Right ventricle myocardium inferior (tissue), 1 donor: ENCODE data around the gene MLH1. TPM values are rescaled to one million over a fixed set of nuclear protein-coding genes. Genes with fewer than 3 reads are reported as not detected.

Source experiments
- ATAC-seq: fragments of 200-7000 bp; cut with Tn5 transposase; one replicate; pipeline ENCODE4 v1.9.1; 2020; ENCODE audit warnings: mild to moderate bottlenecking, moderate library complexity
- DNase-seq: peaks from one replicate; pipeline ENCODE4 v3.0.0; 2021; ENCODE audit errors: missing footprints
- intact Hi-C: fragments of 100-400 bp; cut with DNase I; formaldehyde crosslinking; loops from one replicate; pipeline ENCODE4 v1.11.0; 2022
- total RNA-seq: library from RNA; stranded (reverse); fragmentation: NEBNext Ultra II Directional; extraction: Animal tissue kit (Norgen Biotek cat#: 25700); gene quantifications from one replicate; pipeline ENCODE4 v1.2.1, GENCODE V29; 2021
- donor health status: DM: no; HTN: yes; CAD: no; lungs with severe emphysema.

MLH1 gene
- total RNA-seq, 1 donor from 2014 or later, result 49.3 TPM

DNA sequence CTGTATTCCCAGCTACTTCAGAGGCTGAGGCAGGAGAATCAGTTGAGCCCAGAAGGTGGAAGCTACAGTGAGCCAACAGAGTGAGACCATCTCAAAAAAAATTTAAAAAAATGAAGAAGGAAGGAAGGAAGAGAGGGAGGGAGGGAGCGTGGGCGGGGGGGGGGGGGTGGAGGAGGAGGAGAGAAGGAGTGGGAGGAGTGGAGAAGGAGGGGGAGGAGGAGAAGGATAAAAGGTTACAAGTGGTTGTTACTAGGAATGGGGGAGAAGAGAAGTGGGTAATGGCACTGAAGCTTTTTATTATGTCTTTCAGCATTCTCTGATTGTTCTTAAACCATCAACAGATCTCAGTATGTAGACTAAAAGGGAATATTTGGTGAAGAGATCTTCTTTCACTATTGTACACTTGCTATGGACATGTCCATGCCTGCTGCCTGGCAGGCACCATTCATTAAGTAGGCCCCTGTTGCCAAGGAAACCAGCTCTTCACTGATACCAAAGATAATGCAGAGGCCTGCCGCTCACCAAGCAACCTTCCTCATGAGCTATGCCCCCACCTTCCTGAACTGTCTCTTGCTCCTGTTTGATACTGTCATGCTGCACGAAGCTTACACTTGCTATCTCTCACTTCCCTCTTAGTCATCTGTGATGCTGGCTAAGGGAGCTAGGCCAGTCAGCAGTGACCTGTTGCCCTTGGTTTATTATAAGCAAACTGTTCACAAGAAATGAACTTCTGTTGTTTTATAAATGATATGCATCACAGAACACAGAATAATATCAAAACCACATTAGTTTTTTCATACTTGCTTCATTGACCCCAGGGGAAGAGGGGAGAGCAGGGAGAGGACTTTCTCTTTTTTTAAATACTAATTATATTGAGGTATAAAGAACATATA lies 23.5 kb upstream of the MLH1 start:
- ATAC-seq (peak; percentile 88), DNase-seq (no peak)
- intact Hi-C loops, result no loop called here

DNA sequence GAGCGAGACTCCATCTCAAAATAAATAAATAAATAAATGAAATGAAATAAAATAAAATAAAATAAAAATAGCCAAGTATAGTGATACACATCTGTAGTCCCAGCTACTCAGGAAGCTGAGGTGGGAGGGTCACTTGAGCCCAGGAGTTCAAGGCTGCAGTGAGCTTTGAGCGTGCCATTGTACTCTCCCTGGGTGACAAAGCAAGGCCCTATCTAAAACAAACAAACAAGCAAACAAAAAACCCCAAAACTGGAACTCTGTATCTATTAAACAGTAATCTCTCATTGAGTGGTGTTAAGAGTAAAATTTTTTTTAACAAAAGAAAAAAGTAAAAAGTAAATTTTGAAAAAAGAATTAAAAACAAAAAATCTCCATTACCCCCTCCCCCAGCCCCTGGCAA lies 21.2 kb upstream of the MLH1 start:
- intact Hi-C loops, result no loop called here
- no peak for DNase-seq
- no peak for ATAC-seq

DNA sequence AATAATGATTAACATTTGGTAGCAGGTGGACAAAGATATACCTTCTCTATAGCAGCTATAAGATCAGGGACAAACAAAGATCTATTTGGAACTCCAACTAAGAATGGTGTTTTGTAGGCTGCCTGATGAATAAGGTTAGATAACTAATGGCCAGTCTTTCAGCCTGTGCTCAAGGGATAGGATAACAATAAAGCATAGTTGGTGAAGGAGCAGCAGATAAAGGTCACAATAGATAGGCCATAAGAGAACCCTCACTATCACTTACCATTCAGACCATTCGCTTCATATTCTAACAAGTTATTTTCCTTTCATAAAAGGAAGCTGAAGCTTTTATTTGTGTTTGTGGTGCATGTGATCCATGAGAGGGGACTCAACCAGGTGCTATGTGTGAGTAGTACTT lies 20.2 kb upstream of the MLH1 start:
- intact Hi-C loops, result no loop called here
- ATAC-seq, result no peak

DNA sequence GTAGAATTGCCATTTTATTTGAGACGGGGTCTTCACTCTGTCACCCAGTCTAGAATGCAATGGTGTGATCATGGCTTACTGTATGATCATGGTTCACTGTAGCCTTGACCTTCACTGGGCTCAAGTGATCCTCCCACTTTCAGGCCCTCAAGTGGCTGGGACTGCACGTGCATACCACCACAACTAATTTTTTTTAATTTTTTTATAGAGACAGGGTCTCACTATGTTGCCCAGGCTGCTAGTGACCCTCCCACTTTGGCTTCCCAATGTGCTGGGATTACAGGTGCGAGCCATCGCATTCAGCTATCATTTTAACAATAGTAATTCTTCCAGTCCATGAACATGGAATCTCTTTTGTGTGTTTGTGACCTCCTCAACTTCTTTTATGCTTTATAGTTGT lies 12.3 kb upstream of the MLH1 start:
- ATAC-seq, result no peak
- intact Hi-C loops, result no loop called here
- no peak for DNase-seq

More for the DNA sequence above, 20.2 kb upstream of the MLH1 start:
- no peak for DNase-seq

DNA sequence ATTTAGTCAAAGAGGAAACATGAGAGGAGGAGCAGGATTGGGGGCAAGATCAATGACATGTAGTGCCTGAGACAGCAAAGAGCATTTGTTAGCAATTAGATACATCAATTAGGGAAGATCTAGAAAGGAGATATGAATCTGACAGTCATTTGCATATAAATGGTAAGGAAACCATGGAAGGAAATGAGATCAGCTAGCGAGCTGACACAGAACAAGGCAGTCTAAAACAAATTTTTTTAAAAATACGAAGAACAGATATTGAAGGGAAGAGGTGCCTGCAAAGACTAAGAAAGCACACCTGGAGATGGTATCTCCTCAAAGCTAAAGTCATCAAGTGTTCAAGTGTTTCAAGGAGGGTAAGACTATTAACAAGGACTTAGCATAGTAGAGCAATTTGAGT lies 5.0 kb upstream of the MLH1 start:
- DNase-seq (no peak), ATAC-seq (no peak)
- intact Hi-C loops, result no loop called here

DNA sequence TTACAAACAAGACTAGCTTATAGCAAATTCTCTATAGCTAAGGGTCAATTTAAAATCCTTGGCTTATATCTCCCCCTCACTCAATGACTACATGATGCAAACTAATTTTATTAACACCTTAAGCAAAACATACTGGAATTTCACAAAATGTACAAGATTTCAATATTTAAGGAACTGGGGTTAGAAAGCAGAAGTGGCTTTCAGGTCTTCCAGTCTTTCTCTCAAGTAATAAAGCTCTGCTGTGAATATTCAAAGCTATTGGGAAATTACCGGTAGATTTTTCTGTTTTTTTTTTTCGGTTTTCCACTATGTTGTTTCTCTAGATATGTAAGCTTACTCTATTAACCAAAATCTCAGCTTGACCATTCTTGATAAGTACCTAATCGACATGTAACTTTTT lies 4.3 kb upstream of the MLH1 start:
- intact Hi-C loops, result no loop called here
- DNase-seq (no peak), ATAC-seq (no peak)

DNA sequence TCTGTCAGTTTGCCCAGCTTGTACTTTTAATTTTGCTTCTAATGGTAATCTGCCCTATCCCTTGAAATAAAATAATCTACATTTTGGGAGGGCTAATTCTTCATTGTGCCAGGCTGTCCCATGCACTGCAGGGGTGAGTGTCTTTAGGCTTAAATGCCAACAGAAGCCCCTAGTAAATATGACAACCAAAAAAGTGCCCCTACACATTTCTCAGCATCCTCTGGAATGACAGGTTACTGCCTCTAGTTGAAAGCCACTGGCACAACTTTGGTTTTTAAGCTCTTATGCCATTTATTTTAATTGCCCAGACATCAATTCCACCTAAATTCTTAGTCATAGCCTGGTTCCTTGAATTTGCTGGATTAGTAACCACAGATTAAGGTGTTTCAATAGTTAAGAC lies 3.8 kb upstream of the MLH1 start:
- intact Hi-C loops, result no loop called here
- ATAC-seq (no peak), DNase-seq (no peak)

DNA sequence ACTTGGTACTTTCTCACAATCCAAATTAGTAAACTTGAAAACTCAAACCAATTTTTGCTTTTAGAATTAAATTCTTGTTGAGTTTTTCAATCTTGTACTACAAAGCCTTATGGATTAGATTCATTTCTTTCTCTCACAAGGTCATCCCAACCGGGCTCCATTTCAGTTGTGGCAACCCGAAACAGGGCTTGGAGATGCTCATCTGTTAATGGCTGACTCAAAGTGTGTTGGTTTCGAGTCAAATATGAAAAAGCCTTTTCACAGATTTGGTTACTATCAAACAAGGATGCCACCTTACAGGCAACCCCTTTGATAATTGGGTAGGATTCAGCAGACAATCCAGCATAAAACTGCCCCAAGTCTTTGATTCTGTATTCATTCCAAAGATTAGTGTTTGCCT lies 2.2 kb upstream of the MLH1 start:
- DNase-seq, result no peak
- ATAC-seq, result no peak
- intact Hi-C loops, result loop anchor here (10.0 kb wide), 2 partner anchors 64 to 224 kb away; no protein-coding TSS in a partner anchor

DNA sequence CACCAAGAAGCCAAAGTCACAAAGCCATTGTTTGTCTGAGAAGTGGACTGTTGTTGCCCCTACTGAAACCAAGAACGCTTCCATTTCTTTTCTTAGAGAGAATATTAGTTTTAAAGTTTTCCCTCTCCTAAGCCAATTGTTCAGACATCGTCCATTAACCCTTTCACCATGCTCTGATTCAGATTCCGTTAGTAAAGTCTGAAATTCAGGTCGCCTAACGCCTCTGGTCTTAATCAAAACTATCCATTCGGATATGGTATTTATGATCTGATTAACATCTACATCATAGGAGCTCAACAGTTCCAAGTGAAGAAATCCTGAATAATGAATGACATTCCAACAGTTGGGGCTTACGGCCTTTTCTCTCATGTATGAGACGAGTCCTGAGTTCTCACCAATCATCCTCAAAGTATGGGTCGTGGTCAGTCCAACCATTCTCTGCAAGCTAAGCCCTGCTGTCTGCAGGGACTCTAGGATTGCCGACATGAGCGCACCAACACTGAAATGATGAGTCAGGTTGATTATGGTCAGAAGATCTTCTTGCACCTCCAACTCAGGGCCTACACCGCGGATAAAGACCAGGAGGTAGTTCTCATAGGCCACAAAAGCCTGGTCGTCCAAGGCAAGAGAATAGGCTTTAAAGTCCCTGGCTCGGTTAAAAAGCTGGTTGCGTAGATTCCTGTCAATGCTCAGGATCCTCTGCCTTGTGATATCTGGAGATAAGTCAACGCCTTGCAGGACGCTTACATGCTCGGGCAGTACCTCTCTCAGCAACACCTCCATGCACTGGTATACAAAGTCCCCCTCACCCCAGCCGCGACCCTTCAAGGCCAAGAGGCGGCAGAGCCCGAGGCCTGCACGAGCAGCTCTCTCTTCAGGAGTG lies 1.2 kb upstream of the MLH1 start:
- intact Hi-C loops, result loop anchor here (10.0 kb wide), 2 partner anchors 63 to 223 kb away; no protein-coding TSS in a partner anchor
- ATAC-seq (no peak), DNase-seq (no peak)

DNA sequence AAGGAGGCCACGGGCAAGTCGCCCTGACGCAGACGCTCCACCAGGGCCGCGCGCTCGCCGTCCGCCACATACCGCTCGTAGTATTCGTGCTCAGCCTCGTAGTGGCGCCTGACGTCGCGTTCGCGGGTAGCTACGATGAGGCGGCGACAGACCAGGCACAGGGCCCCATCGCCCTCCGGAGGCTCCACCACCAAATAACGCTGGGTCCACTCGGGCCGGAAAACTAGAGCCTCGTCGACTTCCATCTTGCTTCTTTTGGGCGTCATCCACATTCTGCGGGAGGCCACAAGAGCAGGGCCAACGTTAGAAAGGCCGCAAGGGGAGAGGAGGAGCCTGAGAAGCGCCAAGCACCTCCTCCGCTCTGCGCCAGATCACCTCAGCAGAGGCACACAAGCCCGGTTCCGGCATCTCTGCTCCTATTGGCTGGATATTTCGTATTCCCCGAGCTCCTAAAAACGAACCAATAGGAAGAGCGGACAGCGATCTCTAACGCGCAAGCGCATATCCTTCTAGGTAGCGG lies 452 bp upstream of the MLH1 start, which contains the start of gene EPM2AIP1:
TSS of gene EPM2AIP1 (minus strand) at position 326 of the 520 bp plus-strand sequence. CDS start at position 272, 54 bp downstream.
- DNase-seq (peak; percentile 98), ATAC-seq (peak; percentile 96)
- intact Hi-C loops, result loop anchor here (1.0 to 10.0 kb wide), 3 partner anchors 22 to 222 kb away; no protein-coding TSS in a partner anchor

DNA sequence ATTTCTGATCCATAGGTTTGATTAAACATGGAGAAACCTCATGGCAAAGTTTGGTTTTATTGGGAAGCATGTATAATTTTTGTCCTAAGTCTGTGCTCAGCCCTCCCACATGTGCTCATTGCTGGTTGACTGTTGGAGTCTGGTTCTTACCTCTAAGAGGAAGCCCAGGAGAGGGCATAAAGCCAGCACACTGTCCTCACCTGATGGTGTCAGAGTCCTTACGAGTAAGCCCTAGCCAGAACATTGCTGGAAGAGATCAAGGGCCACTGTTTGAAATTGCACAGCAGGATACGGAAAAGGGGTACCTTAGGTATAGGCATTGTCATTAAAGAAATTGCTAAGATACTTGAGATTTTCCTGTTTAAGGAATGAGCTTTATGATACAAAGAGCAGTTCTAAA lies 21.3 kb downstream of the MLH1 start:
- peak; percentile 69 for DNase-seq
- intact Hi-C loops, result loop anchor here (1.0 to 5.0 kb wide), 2 partner anchors 21 to 38 kb away; partner anchors contain the start of genes EPM2AIP1 and MLH1
- ATAC-seq, result peak; percentile 80

DNA sequence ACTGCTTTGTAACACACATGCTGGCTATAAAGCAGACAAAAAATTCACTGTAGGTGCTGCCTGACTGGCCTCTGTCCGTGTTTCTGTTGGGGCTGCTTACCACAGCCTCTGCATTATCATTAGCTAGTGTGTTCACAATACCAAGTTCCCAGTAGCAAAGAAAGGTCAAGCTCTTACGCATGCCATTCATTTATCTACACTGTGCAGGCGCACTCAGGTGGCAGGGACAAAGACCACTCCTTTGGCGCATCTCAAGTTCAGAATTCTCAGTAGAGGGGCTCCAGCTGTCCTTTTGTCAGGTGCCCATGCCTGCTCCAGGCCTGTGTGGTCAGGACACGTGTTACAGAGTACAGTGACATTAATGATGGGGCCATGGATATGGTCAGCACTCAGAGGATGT lies 22.3 kb downstream of the MLH1 start:
- DNase-seq, result no peak
- intact Hi-C loops, result loop anchor here (1.0 to 5.0 kb wide), 2 partner anchors 22 to 37 kb away; partner anchors contain the start of genes EPM2AIP1 and MLH1
- ATAC-seq, result peak; percentile 77

DNA sequence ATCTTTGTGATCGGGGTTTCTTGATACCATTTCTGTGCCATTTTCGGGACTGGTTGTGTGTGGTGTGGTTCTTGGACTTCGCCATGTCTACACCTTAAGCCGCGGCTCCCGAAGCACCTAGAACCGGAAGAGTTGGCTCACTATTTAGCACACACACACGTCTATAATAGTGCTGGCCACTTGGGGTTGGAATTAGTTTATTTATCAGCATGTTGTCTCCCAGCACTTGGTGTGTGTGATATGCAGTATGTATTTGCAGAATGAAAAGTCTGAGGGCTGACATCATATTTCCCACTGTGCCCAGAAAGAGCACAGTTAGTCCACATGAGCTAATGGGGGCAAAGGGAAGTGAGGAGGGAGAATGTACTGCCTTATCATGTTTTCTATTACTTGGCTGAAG lies 23.6 kb downstream of the MLH1 start:
- ATAC-seq, result peak; percentile 87
- no peak for DNase-seq
- intact Hi-C loops, result loop anchor here (5.0 kb wide), 1 partner anchor 35 kb away; no protein-coding TSS in a partner anchor

DNA sequence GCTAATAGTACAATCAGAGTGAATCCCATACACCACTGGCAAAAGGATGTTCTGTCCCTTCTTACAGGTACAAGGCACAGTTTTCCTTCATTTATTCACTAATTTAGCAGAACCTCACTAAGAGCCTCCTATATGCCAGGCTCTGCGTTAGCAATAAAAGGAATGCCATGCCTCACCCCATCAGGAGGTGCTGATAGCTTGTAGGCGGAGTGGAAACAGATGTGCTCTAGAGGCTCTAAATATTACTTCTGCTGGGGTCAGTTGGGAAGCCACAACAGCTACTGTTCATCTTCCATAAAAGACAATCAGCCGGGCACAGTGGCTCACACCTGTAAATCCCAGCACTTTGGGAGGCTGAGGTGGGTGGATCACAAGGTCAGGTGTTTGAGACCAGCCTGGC lies 24.4 kb downstream of the MLH1 start:
- peak; percentile 45 for ATAC-seq
- intact Hi-C loops, result loop anchor here (5.0 kb wide), 1 partner anchor 35 kb away; no protein-coding TSS in a partner anchor
- no peak for DNase-seq

DNA sequence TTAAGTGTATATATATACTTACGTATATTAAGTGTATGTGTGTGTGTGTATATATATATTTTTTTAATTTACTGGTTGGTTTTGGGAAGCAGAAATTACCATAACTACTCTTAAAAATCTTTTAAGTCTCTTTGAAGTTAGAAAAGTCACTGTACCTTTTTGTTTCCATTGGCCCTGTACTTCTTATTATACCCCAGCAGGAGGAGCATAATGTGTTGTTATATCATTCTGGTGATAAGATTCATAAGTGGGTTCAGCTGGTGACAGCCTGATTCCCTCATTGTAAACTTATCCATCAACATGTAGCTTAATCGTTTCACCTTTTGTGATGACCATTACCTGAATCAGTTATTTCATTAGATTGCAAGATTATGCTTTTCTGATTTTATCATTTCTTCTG lies 30.8 kb downstream of the MLH1 start:
- intact Hi-C loops, result loop anchor here (2.0 kb wide), 1 partner anchor 189 kb away; no protein-coding TSS in a partner anchor
- ATAC-seq (no peak), DNase-seq (no peak)

DNA sequence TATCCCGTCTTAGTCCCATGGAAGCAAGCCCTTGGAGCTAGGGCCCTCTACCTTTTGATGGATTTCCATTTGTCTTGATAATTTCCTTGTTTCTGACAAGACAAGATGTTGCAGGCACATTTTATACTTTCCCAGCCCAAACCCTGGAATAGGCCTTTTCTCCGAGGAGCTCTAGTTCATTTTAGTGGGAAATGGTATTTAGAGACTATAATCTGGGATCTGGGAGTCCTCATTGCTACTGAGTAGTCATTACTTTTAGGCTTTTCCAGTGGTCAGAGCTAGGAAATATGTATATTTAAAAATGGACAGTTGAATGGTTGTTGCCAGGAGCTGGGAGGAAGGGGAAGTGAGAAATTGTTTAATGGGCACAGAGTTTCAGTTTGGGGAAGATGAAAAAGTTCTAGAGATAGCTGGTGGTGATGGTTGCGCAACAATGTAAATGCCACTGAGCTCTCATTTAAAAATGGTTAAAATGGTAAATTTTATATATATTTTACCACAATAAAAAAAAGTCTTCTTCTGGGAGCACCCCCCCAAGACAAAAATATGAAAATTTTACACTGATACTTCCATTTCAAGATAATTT lies 31.6 kb downstream of the MLH1 start:
- ATAC-seq (no peak), DNase-seq (no peak)
- intact Hi-C loops, result loop anchor here (2.0 kb wide), 1 partner anchor 188 kb away; no protein-coding TSS in a partner anchor

DNA sequence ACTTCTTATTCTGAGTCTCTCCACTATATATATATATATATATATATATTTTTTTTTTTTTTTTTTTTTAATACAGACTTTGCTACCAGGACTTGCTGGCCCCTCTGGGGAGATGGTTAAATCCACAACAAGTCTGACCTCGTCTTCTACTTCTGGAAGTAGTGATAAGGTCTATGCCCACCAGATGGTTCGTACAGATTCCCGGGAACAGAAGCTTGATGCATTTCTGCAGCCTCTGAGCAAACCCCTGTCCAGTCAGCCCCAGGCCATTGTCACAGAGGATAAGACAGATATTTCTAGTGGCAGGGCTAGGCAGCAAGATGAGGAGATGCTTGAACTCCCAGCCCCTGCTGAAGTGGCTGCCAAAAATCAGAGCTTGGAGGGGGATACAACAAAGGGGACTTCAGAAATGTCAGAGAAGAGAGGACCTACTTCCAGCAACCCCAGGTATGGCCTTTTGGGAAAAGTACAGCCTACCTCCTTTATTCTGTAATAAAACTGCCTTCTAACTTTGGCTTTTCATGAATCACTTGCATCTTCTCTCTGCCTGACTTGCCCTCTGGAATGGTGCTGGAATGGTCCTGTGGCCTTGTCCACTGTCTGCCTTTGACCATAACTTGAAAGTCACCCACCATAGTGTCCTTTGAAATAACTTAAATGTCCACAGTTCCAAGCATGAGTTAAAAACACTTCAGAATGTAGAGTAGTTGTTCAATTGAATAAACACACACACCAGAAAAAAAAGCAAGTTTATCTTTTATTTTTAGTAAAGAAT lies 32.4 kb downstream of the MLH1 start:
- ATAC-seq, result no peak
- intact Hi-C loops, result loop anchor here (2.0 kb wide), 1 partner anchor 187 kb away; no protein-coding TSS in a partner anchor
- DNase-seq, result no peak

DNA sequence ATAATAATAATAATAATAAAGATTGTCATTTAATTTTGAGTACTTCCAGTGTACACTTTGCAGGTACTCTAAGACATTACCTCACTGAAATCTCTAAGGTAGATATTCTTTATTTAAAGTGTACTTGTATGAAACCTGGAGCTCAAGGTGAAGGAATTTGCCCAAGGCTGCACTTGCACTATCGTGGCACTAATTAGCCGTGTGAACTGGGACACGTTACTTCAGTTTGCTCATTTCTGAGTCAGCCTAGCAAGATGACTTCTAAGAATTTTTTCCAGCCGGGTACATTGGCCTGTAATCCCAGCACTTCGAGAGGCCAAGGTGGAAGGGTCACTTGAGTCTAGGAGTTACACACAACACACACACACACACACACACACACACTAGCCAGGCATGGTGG lies 33.5 kb downstream of the MLH1 start:
- ATAC-seq (no peak), DNase-seq (no peak)
- intact Hi-C loops, result no loop called here
